Mesenchymal stem cell (in vitro differentiated cells and primary cell): Measurements from ENCODE around the gene GARIN1A.

ENCODE experiments used
- DNase-seq: peaks from one replicate; pipeline ENCODE4 v3.0.0-alpha.2; 2013
- H2AFZ ChIP-seq: one replicate; pipeline ENCODE4 v1.6.1; 2013; ENCODE audit warnings: low read depth, mild to moderate bottlenecking, control low read depth, inconsistent platforms, low read length, moderate library complexity
- H2AK5ac ChIP-seq: 2 replicates; pipeline ENCODE4 v1.6.1; 2013; ENCODE audit warnings: low read length, moderate library complexity, mild to moderate bottlenecking, inconsistent platforms; ENCODE audit not compliant: severe bottlenecking
- H2BK120ac ChIP-seq: one replicate; pipeline ENCODE4 v1.6.1; 2013; ENCODE audit warnings: low read depth, mild to moderate bottlenecking, inconsistent platforms, low read length, moderate library complexity
- H2BK12ac ChIP-seq, 2 experiments: one replicate each; pipeline ENCODE4 v1.6.1; 2013; ENCODE audit warnings: inconsistent platforms in 2 of 2, low read length in 2 of 2, mild to moderate bottlenecking in 2 of 2, moderate library complexity in 2 of 2, control low read depth in 1 of 2
- H2BK15ac ChIP-seq: one replicate; pipeline ENCODE4 v1.6.1; 2013; ENCODE audit warnings: mild to moderate bottlenecking, low read depth, inconsistent platforms; ENCODE audit not compliant: poor library complexity, severe bottlenecking
- H2BK5ac ChIP-seq: 2 replicates; pipeline ENCODE4 v1.6.1; 2013; ENCODE audit warnings: low read depth, mild to moderate bottlenecking, low read length, control low read depth, inconsistent platforms; ENCODE audit not compliant: poor library complexity, severe bottlenecking
- H3K14ac ChIP-seq, 2 experiments: one replicate each; pipeline ENCODE4 v1.6.1; 2013; ENCODE audit warnings: inconsistent platforms in 2 of 2, low read length in 2 of 2, control low read depth in 1 of 2, mild to moderate bottlenecking in 1 of 2, moderate library complexity in 1 of 2
- H3K18ac ChIP-seq, 2 experiments: one replicate each; pipeline ENCODE4 v1.6.1; 2013; ENCODE audit warnings: inconsistent platforms in 2 of 2, low read length in 2 of 2, control low read depth in 1 of 2, low read depth in 1 of 2, mild to moderate bottlenecking in 1 of 2
- H3K23ac ChIP-seq, 2 experiments: one replicate each; pipeline ENCODE4 v1.6.1; 2013; ENCODE audit warnings: inconsistent platforms in 2 of 2, low read length in 2 of 2, mild to moderate bottlenecking in 2 of 2, moderate library complexity in 2 of 2, control low read depth in 1 of 2
- H3K27ac ChIP-seq: 2 replicates; pipeline ENCODE4 v1.5.1; 2013; ENCODE audit warnings: mild to moderate bottlenecking, moderate library complexity, low read length, control low read depth, inconsistent platforms; ENCODE audit not compliant: poor library complexity, severe bottlenecking
- H3K27me3 ChIP-seq, 2 experiments: 2 replicates each; pipeline versions ENCODE4 v1.6.1 to v1.7.0; 2013; ENCODE audit warnings: low read length in 2 of 2, mild to moderate bottlenecking in 2 of 2, moderate library complexity in 2 of 2, control low read depth in 1 of 2, inconsistent platforms in 1 of 2; ENCODE audit not compliant: control insufficient read depth in 1 of 2, insufficient read depth in 1 of 2
- H3K36me3 ChIP-seq, 2 experiments: 2 replicates each; pipeline versions ENCODE4 v1.6.1 to v1.7.0; 2013; ENCODE audit warnings: low read length in 2 of 2, control low read depth in 1 of 2, inconsistent platforms in 1 of 2, low read depth in 1 of 2, mild to moderate bottlenecking in 1 of 2; ENCODE audit not compliant: insufficient read depth in 2 of 2, control insufficient read depth in 1 of 2
- H3K4ac ChIP-seq, 2 experiments: one replicate each; pipeline ENCODE4 v1.6.1; 2013; ENCODE audit warnings: inconsistent platforms in 2 of 2, low read length in 2 of 2, mild to moderate bottlenecking in 2 of 2, moderate library complexity in 2 of 2, control low read depth in 1 of 2, low read depth in 1 of 2
- H3K4me1 ChIP-seq: 2 replicates; pipeline ENCODE4 v1.6.1; 2013; ENCODE audit warnings: low read depth, low read length, control low read depth; ENCODE audit not compliant: control insufficient read depth, insufficient read depth
- H3K4me2 ChIP-seq: 2 replicates; pipeline ENCODE4 v1.6.1; 2013; ENCODE audit warnings: low read length, mild to moderate bottlenecking, inconsistent platforms; ENCODE audit not compliant: poor library complexity, severe bottlenecking
- H3K4me3 ChIP-seq, 2 experiments: 2 replicates each; pipeline versions ENCODE4 v1.5.1 to v1.7.0; 2013; ENCODE audit warnings: low read length in 2 of 2, mild to moderate bottlenecking in 2 of 2, control low read depth in 1 of 2, low read depth in 1 of 2; ENCODE audit not compliant: insufficient read depth in 1 of 2
- H3K79me1 ChIP-seq: replicated peaks from 2 replicates; pipeline ENCODE4 v1.6.1; 2013; ENCODE audit warnings: mild to moderate bottlenecking, control low read depth, low read length, inconsistent platforms; ENCODE audit not compliant: poor library complexity, severe bottlenecking
- H3K9ac ChIP-seq: 2 replicates; pipeline ENCODE4 v1.7.0; 2013; ENCODE audit warnings: mild to moderate bottlenecking, low read length, moderate library complexity
- H3K9me3 ChIP-seq: 2 replicates; pipeline ENCODE4 v1.7.0; 2013; ENCODE audit warnings: mild to moderate bottlenecking, low read length; ENCODE audit not compliant: control insufficient read depth
- H4K8ac ChIP-seq: one replicate; pipeline ENCODE4 v1.6.1; 2013; ENCODE audit warnings: inconsistent platforms, mild to moderate bottlenecking, low read length, moderate library complexity
- H4K91ac ChIP-seq: one replicate; pipeline ENCODE4 v1.6.1; 2013; ENCODE audit warnings: mild to moderate bottlenecking, low read length, inconsistent platforms
- WGBS: methylation state at CpG from one replicate; pipeline ENCODE4 v1.1.7; 2013; ENCODE audit warnings: mixed read lengths; 5-methylcytosine and 5-hydroxymethylcytosine counted together

GARIN1A gene

DNA sequence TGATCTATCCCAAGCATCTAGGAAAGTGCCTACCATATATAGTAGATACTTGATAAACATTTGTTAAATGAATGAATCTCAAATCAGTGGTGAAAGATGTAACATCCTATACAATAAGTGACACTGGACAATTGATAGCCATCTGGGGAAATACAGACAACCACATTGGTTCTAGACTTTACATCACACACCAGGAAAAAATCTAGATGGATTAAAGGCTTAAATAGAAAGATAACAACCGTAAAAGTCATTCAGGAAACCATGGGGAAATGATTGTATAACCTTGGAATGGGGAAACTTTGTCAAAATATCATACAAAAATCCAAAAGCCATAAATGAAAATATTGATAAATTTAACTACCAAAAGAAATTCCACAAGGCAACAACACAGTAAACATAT lies 7.0 kb upstream of the GARIN1A start:
- Histone ChIP-seq H2AFZ (no peak overlapping the region), H3K4ac (no peak overlapping the region), H3K9me3 (peaks cover 7% of the 10 kb centered on the region), H3K4me2 (no peak overlapping the region), H3K4me1 (no peaks in the 10 kb centered on the region), H3K9ac (no peak overlapping the region), H2BK15ac (no peak overlapping the region), H3K27ac (no peak overlapping the region), H3K36me3 (peaks cover 4 to 29% of the 10 kb centered on the region in 2 experiments), H3K27me3 (no peaks in the 10 kb centered on the region), H3K14ac (no peak overlapping the region), H2BK5ac (no peak overlapping the region), H3K79me1 (peaks cover 2% of the 10 kb centered on the region), H2BK120ac (no peak overlapping the region), H4K91ac (no peak overlapping the region), H2BK12ac (no peak overlapping the region), H3K23ac (no peak overlapping the region), H2AK5ac (no peak overlapping the region), H4K8ac (no peak overlapping the region), H3K4me3 (no peak overlapping the region), H3K18ac (no peak overlapping the region)
- DNase-seq, result no peak
- WGBS, result no CpG with 5 or more reads among the region's 1 CpG

DNA sequence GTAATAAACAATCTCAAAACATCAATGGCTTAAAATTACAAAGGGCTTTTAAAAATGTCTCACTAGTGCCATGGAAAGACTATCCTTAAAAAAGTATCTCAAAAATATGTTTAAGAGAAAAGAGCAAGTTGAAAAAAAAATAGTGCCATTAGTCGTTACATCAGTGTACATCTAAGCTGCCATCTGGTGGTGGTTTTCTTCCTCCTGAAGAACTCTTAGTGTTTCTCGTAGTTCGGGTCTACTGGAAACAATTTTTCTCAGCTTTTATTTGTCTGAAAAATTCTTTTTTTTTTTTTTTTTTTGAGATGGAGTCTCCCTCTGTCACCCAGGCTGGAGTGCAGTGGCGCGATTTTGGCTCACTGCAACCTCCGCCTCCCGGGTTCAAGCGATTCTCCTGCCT lies 5.9 kb upstream of the GARIN1A start:
- Histone ChIP-seq H3K27ac (no peak overlapping the region), H2BK120ac (no peak overlapping the region), H3K18ac (no peak overlapping the region), H3K79me1 (peaks cover 2% of the 10 kb centered on the region), H3K4me1 (no peaks in the 10 kb centered on the region), H3K4me3 (no peak overlapping the region), H4K91ac (no peak overlapping the region), H3K14ac (no peak overlapping the region), H2BK15ac (no peak overlapping the region), H2BK5ac (no peak overlapping the region), H2AFZ (no peak overlapping the region), H3K9me3 (peaks cover 6% of the 10 kb centered on the region), H3K4me2 (no peak overlapping the region), H2BK12ac (no peak overlapping the region), H3K23ac (no peak overlapping the region), H2AK5ac (no peak overlapping the region), H3K4ac (no peak overlapping the region), H3K9ac (no peak overlapping the region), H4K8ac (no peak overlapping the region), H3K27me3 (no peaks in the 10 kb centered on the region), H3K36me3 (peaks cover 8 to 37% of the 10 kb centered on the region in 2 experiments)
- peak; percentile 15 for DNase-seq
- 96% methylated on average over 3 of the region's 8 CpGs for WGBS

GRCh38 chr7:128672927-128673517 lies 930 bp downstream of the GARIN1A start:
- Histone ChIP-seq H2BK15ac (no peak overlapping the region), H2BK12ac (no peak overlapping the region), H2AK5ac (no peak overlapping the region), H3K79me1 (no peaks in the 10 kb centered on the region), H3K18ac (no peak overlapping the region), H3K36me3 (peaks cover 4 to 19% of the 10 kb centered on the region in 2 experiments), H4K91ac (no peak overlapping the region), H3K27me3 (peaks cover 0 to 3% of the 10 kb centered on the region in 2 experiments), H3K27ac (no peak overlapping the region), H3K9me3 (no peaks in the 10 kb centered on the region), H3K4ac (no peak overlapping the region), H3K4me2 (no peak overlapping the region), H2BK5ac (no peak overlapping the region), H2BK120ac (no peak overlapping the region), H3K14ac (no peak overlapping the region), H3K23ac (no peak overlapping the region), H3K9ac (no peak overlapping the region), H4K8ac (no peak overlapping the region), H3K4me1 (no peaks in the 10 kb centered on the region), H2AFZ (no peak overlapping the region), H3K4me3 (no peak overlapping the region)
- 20% methylated on average over 6 of the region's 7 CpGs for WGBS
- peak; percentile 47 for DNase-seq

GRCh38 chr7:128673571-128673970 lies 1.5 kb downstream of the GARIN1A start:
- DNase-seq, result no peak

More at GRCh38 chr7:128673571-128673970, 1.5 kb downstream of the GARIN1A start:
- Histone ChIP-seq H2BK15ac (no peak overlapping the region), H2AFZ (no peak overlapping the region), H3K4me3 (no peak overlapping the region), H4K91ac (no peak overlapping the region), H2AK5ac (no peak overlapping the region), H3K14ac (no peak overlapping the region), H2BK12ac (no peak overlapping the region), H3K23ac (no peak overlapping the region), H4K8ac (no peak overlapping the region), H2BK5ac (no peak overlapping the region), H3K4me2 (no peak overlapping the region), H2BK120ac (no peak overlapping the region), H3K36me3 (peaks cover 4 to 21% of the 10 kb centered on the region in 2 experiments), H3K9ac (no peak overlapping the region), H3K27me3 (peaks cover 0 to 3% of the 10 kb centered on the region in 2 experiments), H3K9me3 (no peaks in the 10 kb centered on the region), H3K27ac (no peak overlapping the region), H3K79me1 (no peaks in the 10 kb centered on the region), H3K18ac (no peak overlapping the region), H3K4ac (no peak overlapping the region), H3K4me1 (no peaks in the 10 kb centered on the region)
- 76% methylated on average over 6 of the region's 6 CpGs for WGBS
